ENCODE measurements around the gene TAF4B. TPM values are rescaled to one million over a fixed set of nuclear protein-coding genes. Genes with fewer than 3 reads are reported as not detected.

Gene TAF4B
- total RNA-seq, 2 experiments from 2014 or later: 50.1 to 52.3 TPM

- DNase-seq (ENCODE audit: low spot score): no peak
- H3K4me3 ChIP-seq (ENCODE audit: low read depth, low read length, poor library complexity, severe bottlenecking): no peak overlapping the region
- no peak overlapping the region for H3K4me2 ChIP-seq (ENCODE audit: low read length)
- H3K27ac ChIP-seq (ENCODE audit: low read depth, low read length, poor library complexity, severe bottlenecking): no peak overlapping the region
- intact Hi-C loops (cut with micrococcal nuclease; ENCODE audit: unreplicated experiment): no loop called here
- H3K36me3 ChIP-seq (ENCODE audit: insufficient read depth, low read length): peaks cover 82% of the 10 kb centered on the region
- BruUV-seq (replicated peaks): no TSS peak
- H2AFZ ChIP-seq (ENCODE audit: low read length): no peak overlapping the region
- H3K9me2 ChIP-seq (ENCODE audit: insufficient read depth, low read length): no peaks in the 10 kb centered on the region
- H4K20me1 ChIP-seq (ENCODE audit: insufficient read depth, low read length): no peaks in the 10 kb centered on the region
- ChIA-PET CTCF (ENCODE audit: unreplicated experiment) (no interaction called here), POLR2A (interaction anchor here (0.6 kb wide), 1 partner anchor 299 kb away, joined by 3 read pairs; no protein-coding TSS in a partner anchor)
- H3K79me2 ChIP-seq (ENCODE audit: insufficient read depth, low read depth, low read length): no peaks in the 10 kb centered on the region
- no peaks in the 10 kb centered on the region for H3K9me3 ChIP-seq (ENCODE audit: low read length)
- TF ChIP-seq EZH2phosphoT487 (IDR thresholded peaks at IDR 0.05; ENCODE audit: borderline replicate concordance, low read depth, low read length) (no peak), CTCF (conservative IDR thresholded peaks at IDR 0.05; ENCODE audit: low read length) (no peak)
- no peaks in the 10 kb centered on the region for H3K4me1 ChIP-seq (ENCODE audit: insufficient read depth, low read length, poor library complexity, severe bottlenecking)
Measured at GRCh38 chr18:26336572-26336971, 110.3 kb downstream of the TAF4B start.

GRCh38 chr18:26342646-26343045, 116.4 kb downstream of the TAF4B start:
- ChIA-PET CTCF (ENCODE audit: unreplicated experiment) (no interaction called here), POLR2A (interaction anchor here (0.9 kb wide), 1 partner anchor 228 kb away, joined by 3 read pairs; no protein-coding TSS in a partner anchor)
- DNase-seq (ENCODE audit: low spot score): no peak

More at GRCh38 chr18:26342646-26343045, 116.4 kb downstream of the TAF4B start:
- TF ChIP-seq EZH2phosphoT487 (IDR thresholded peaks at IDR 0.05; ENCODE audit: borderline replicate concordance, low read depth, low read length) (no peak), CTCF (conservative IDR thresholded peaks at IDR 0.05; ENCODE audit: low read length) (no peak)
- H3K9me3 ChIP-seq (ENCODE audit: low read length): peaks cover 29% of the 10 kb centered on the region
- H3K36me3 ChIP-seq (ENCODE audit: insufficient read depth, low read length): peaks cover 90% of the 10 kb centered on the region
- H3K27ac ChIP-seq (ENCODE audit: low read depth, low read length, poor library complexity, severe bottlenecking): no peak overlapping the region
- H3K79me2 ChIP-seq (ENCODE audit: insufficient read depth, low read depth, low read length): no peaks in the 10 kb centered on the region
- H3K4me2 ChIP-seq (ENCODE audit: low read length): no peak overlapping the region
- no peaks in the 10 kb centered on the region for H3K9me2 ChIP-seq (ENCODE audit: insufficient read depth, low read length)
- intact Hi-C loops (cut with micrococcal nuclease; ENCODE audit: unreplicated experiment): no loop called here
- no peaks in the 10 kb centered on the region for H4K20me1 ChIP-seq (ENCODE audit: insufficient read depth, low read length)
- BruUV-seq (replicated peaks): no TSS peak
- no peaks in the 10 kb centered on the region for H3K4me1 ChIP-seq (ENCODE audit: insufficient read depth, low read length, poor library complexity, severe bottlenecking)
- H3K4me3 ChIP-seq (ENCODE audit: low read depth, low read length, poor library complexity, severe bottlenecking): no peak overlapping the region
- no peak overlapping the region for H2AFZ ChIP-seq (ENCODE audit: low read length)

Measured in OCI-LY7 (cell line).